ENCODE results near the gene ADCY5.

DNA sequence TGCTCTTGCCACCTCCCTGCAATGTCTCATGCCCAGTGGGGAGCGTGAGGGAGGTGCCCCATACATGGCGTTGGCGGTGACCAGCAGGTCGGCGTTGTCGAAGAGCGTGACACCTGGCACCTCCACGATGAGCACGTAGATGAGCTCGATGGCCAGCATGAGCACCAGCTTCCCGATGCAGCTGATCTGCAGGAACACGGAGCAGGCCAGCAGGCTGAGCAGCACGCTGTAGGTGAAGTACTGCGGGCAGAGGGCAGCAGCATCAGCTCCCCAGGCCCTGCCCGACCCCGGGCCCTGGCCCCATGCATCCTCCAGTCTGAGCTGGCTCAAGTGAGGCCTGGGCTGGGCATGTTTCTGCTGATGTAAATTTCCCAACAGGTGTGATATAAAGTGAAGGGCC is 148.8 kb downstream of the ADCY5 start:
- TF ChIP-seq, protein P1, sequence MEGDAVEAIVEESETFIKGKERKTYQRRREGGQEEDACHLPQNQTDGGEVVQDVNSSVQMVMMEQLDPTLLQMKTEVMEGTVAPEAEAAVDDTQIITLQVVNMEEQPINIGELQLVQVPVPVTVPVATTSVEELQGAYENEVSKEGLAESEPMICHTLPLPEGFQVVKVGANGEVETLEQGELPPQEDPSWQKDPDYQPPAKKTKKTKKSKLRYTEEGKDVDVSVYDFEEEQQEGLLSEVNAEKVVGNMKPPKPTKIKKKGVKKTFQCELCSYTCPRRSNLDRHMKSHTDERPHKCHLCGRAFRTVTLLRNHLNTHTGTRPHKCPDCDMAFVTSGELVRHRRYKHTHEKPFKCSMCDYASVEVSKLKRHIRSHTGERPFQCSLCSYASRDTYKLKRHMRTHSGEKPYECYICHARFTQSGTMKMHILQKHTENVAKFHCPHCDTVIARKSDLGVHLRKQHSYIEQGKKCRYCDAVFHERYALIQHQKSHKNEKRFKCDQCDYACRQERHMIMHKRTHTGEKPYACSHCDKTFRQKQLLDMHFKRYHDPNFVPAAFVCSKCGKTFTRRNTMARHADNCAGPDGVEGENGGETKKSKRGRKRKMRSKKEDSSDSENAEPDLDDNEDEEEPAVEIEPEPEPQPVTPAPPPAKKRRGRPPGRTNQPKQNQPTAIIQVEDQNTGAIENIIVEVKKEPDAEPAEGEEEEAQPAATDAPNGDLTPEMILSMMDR (IDR thresholded peaks at IDR 0.05) = no peak
- no peak for TF ChIP-seq POLR2A (IDR thresholded peaks at IDR 0.05)
